Activated CD4-positive, alpha-beta T cell treated with anti-CD3 and anti-CD28 coated beads, Interleukin-2, amount 50 U/mL, for 48 hours (primary cell): ENCODE measurements around the gene STPG1.

Experiments
- DNase-seq, 2 experiments: peaks; one replicate each; pipeline ENCODE4 v3.0.0-alpha.2; 2020

STPG1 gene

DNA sequence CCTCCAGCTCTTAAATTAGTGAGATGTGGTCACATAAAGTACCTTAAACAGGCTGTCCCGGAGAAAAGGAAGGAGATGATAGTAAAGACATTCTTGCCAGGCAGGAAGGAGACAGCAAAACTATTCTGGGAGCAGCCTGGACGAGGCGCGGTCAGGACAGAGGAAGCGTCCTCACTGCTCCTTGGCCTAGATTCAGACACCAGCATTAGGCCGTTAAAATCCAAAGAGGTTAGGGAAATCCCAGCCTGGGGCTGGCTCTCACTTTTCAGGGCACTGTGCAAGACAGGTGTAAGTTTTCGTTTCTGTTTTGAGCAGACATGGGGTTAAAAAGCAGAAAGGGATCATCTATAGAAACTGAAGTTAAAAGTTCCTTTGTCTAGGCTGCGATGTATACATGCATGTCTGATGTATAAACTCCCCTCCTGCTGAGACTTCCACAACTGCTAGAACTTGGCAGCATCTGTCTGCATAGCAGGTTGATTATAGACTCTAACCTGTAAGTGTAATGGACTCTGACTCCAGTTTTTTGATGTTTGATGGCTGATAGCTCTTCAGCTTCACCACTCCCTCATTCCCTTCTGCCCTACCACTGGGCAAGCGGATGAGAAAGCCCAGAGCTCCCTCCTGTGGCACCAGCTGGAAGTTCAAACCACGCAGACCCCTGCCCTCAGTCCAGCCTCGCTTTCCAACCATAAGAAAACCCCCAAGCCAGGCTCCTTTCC lies 21.5 kb downstream of the STPG1 start:
- peak; percentile 73 to 79 for DNase-seq

DNA sequence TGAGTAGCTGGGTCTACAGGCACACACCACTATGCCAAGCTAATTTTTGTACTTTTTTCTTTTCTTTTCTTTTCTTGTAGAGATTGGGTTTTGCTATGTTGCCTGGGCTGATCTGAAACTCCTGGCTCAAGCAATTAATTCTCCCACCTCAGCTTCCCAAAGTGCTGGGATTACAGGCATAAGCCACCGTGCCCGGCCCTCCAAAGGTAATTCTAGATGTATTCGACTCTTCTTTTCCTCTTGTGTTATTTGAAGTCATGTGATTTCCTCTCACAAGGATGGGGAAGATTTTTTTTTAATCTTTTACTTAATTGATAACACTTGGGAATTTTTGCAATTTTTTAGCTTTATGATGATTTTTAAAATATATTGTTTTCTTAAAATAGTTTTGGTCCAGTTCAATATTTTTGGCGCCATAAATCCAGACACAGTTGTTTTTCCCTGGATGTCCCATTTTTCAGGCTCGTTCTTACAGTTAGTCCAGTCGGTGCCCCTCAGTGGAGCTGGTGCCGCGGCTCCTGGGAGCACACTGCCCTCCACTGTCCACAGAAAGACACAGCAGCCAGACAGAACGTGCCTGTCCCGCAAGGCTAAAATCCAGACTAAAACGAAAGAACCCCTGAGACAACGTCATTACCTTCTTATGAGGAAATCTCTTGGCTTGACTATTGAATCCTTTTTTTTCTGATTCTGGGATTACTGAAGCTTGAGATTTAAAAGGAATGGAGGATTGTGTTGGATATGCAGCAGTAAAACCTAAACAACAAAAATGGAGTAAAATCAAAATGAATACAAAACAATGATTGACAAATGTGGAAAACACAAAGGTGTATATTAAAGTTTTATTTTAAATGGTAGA lies 22.4 kb downstream of the STPG1 start:
- peak; percentile 67 to 73 for DNase-seq

DNA sequence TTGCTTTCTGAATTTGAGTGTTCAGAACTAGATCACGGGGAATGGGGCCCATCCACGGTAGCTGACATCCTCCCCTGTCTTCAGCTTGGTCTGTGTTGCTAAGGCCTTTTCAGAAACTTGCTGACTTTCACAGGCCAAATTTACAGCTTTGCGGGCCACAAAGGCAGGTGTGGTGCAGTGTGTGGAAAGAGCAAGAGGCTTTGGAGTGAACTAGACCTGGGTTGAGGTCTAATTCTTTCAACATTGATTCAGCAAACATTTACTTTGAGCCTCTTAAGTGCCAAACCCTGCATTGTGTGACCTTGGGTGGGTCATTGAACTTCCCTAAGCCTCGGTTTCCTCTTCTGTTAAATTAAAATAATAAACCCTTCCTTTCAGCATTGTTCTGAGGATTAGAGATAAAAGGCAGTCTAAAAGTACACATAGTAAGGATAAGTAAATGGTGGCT lies 24.3 kb downstream of the STPG1 start:
- no peak for DNase-seq

DNA sequence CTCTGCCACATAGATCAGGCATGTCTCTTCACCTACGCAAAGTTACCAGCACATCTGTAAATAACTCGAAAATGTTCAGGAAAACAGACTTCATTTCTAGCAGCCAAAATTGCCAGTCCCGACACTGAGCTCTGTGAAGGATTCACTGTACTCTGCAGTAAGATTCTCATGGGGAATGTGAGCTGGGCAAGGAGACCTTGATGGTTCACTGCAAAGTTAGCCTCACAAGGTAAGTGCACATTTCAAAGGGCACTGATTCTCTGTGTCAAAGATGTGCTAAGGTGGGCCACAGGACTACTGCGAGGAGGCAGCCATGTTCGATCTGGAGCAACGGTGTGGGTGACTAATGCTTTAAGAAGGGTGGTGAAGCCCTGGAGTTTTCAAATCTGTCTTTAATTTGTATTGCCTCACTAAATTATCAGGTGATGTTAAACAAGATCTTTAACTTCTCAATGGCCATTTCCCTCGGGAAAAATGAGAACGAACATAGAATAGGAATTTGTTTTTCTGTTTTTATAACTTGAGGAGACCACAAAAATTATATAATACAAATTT lies 25.2 kb downstream of the STPG1 start:
- DNase-seq: no peak

DNA sequence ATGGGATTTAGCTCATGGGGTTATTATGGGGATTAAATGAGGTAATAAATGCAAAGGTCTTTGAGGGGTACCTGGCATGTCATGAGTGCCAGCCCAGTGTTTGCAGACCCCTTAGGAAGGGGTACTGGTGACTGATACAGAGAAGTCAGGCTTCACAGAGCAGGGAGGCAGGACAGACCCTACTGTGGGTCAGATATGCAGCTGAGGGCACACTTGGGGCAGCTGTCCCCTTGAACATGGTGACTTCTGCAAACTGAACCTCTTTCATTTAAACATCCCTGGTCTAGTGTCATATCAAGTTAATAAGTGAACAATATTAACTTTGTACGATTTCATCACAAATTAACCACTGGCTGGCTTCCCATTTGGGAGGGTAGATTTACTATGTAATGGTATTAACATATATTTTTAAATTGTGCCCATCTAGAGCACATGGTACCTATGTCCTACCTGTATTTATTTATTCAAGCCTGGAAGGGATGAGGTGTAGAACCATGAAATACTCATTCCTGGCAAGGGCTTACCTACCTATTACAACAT lies 25.9 kb downstream of the STPG1 start:
- DNase-seq: no peak

DNA sequence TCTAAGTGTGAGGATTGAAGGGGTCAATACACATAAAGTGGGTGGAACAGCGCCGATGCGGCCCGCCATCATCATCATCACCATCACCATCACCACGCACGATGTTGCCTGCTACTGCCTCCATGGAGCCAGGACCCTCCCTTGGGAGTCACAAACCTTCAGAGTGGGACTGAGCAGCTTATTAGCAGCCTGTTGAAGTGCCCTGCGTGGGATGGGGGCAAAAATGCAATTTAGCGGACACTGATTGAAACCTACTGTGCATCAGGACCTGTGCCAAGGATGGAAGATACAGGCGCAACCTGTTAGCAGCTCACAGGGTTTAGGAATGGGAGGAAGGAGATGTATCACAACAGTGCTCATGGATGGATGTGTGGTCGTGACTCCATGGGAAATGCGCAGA lies 26.7 kb downstream of the STPG1 start:
- DNase-seq: no peak

DNA sequence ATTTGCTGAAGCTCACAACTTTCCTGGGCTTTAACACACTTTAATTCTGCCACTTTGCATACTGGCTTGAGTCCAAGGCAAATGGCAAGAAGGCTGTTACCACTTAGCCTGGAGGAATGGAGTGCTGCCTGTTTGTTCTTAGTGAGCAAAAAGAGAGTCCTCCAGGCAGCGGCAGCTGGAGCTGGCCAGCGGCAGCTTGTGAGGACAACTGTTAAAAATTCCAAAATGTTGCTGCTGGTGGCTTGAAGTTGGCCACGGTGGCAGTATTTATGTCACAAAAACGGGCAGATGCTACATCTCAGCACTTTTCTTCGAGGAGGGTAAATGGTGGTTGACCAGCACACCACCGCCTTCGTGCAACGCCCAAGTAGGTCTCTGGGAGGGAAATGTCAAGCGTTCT lies 27.3 kb downstream of the STPG1 start:
- DNase-seq: no peak

DNA sequence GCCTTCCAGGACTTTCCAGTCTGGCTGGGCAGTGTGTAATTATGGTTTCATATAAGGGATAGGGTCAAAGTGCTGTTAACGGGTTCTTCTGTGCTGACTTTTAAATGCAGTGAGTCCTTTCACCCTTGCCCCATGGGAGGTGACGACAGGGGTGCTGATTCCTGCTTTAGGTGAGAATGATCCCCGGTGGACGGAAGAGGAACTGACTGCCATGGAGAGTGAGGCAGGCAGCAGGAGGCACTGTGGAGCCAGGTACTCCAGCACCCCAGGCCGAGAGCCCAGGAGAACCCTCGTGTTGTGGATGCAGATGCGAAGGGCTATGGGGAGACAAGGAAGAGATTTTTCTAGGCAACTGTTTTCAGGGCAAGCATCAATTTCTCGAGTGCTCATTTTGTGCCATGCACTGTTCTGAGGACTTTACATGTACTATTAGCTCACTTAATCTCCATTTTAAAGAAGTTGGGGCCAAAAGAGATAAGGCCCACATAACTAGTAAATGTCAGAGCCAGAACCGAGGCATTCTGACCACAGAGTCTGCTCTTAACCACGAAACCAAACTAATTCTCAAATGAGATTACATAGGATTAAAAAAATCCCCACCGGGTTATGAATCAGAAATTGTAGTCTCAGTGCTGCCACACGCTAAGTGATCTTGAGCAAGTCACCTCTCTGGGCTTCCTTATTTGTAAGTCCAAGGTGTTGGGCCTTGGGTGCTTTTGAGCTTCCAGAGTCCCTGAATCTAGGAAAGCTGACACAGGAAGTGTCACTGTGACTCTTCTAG lies 28.2 kb downstream of the STPG1 start:
- DNase-seq: peak; percentile 34 to 46

DNA sequence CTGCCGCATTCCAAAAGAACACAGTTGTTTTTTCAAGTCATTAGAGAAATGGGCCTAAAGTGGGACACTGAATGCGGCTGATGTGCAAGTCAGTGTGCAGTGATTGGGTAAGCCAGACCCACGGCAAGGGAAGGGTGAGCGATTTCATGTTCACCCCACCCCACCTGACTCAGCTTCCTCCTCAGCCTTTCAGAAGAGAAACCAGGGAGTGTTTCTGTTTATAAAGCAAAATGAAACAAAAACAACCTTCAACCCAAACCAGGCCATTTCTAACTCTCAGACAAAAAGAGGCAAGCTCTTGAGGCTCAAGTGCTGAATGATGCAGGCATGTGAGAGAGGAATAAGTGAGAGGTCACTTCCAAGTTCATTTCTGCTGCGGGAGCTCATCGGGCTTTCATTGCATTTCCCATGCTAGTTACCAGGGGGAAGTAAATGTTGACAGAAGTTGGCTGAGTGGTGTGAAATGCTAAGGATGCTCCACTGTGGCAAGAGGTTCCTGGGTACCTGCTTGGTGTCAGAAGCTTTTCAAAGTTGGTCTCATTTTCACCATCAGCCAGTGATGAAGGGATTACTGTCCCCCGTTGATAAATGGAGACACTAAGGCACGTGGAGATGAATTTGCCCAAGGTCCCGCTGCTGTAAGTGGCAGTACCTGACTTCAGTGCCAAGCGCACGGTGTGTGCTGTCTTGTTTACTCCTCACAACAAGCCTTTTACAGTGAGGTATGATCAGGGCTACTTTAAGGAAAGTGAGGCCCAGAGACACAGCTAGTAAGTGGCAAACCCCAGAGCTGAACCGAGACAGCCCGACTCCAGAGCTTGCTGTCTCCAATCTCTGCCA lies 29.1 kb downstream of the STPG1 start:
- peak; percentile 51 to 59 for DNase-seq

DNA sequence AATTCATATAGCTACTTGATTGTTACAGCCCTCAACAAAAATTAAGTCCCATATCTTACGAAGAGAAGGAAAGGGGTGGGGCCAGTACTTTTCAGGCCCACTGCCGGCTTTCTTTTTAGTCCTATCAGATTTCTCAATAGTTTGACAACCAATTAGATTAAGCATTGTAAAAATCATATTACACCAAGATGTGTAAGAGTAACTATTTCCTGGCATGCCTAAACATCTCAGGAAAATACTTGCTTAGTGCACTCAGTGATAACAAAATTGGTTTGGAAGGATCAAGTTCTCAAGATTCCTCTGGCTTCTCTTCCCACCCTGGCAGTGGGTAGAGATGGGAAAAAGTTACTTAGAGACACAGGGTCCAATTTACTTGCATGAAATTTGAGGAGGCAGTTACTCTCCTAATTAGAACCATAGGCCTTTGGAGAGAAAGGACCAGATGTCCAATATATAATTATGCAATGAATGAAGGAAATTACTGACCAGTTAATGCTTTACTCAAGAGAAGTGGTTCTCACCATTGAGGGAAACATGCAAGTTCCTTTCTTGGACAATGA lies 30.1 kb downstream of the STPG1 start:
- DNase-seq: no peak

DNA sequence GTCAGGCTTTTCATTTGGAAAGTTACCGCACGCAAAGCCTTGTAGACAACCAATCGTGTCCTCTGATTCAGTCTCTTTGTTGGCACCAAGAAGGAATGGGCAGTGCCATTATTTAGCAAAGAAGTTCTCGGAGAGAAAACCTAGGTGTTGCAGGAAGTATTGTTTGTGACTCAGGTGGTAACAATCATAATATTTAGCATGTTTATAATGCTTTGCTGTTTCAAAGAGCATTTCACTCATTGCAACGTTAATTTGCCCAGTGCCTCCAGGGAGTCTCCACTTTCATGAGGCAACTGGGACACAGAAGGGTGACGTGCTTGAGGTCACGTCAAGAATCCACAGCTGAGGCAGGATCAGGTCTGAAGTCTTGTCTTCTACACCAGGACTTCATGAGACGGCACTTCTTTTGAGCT lies 31.4 kb downstream of the STPG1 start:
- DNase-seq: no peak

DNA sequence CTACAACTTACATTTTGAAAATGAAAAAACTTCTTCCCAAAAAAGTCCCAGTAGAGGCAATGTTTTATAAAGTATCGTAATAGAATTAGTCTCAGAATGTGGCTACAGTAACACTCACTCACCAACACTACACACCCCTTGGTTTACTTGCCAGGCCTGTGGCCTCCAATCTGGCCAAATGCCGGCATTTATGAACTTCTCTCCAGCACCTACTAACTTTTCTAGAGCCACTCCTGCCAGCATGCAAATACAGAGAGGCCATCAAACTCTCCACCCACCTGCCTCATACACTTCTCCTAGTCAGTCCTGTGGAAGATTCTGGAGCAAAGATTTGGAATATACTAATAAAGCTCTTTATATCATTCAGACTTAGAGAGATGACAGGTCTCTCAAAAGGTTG lies 32.3 kb downstream of the STPG1 start:
- DNase-seq: no peak

DNA sequence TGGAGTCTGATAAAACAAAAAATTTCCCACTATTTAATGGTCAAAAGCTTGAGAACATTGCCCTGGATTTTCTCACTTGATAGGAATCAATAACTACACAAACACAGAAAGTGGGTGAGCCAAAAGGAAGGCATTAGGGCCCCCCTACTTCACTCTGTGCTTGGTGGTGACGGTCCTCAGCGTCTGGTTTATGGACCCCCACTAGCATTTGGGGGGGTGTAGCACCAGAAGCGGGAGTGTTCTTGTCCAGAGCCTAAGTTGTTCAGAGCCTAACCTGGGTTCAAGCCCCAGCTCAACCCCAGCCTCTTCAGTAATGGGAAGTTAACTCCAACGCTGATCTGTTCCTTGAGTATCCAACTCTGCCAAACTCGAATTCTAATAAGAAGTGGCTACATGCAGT lies 33.1 kb downstream of the STPG1 start:
- no peak for DNase-seq

DNA sequence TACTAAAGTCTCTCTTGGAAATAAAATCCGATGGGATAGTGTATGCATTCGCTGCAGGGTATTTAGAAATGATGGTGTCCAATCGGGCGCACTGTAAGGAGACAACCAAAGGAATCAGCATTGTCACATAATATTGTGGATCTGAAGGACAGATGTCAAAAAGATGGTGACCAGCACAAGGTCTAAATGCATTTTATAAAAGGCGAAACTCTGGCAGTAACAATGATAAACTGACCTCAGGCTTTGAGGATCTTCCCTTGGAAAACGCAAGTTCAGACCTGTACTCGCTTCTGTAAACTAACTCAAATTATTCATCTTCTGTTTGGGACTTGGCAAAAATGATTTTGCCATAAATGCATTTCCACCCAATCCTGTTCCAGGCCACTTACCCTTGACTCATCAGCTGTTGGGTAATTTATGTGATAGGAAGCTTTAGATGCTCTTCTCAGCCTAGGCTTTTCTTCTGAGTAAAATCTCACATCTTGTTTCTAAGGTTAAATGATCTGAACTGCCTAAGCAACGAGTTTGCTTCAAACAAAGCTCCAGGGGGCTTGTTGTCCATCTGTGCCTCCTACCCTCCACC lies 33.8 kb downstream of the STPG1 start:
- DNase-seq: no peak

DNA sequence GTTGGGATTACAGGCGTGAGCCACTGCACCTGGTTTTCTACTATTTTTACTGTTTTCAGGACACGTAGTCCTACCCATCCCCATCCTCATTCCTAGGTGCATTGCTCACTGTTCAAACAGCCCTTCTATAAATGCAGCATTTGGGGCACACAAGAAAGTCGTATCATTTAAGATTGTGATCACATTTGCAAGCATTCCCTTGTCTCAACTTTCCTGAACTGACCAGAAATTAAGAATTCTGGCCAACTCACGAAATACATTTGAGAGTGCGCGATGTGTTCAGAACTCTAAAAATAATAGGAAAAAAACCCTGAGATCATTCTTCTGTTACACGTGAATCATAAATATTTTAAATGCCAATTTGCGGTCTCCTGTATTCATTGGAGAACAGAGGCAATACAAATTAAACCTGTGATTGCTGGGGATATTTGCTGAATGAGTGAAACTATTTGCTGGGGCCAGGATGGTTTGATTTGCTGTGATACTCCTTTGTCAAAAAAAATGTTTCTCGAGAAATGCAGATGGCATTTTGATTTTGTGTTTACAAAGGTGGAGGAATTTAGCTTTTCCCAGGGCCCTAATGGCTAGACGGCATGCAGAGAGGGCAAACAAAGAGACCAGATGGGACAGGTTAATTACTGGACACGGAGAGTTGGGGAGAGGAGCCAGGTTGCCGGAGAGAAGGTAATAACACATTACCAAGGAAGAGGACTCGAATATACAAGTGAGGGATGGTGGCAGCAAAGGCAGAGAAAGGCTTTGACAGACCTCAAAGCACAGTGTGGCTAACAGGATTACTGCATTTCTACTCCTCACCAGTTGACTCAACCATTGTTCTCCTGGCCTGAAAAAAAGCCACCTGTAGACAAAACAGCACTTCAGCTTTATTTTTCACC lies 38.4 kb downstream of the STPG1 start:
- no peak for DNase-seq

DNA sequence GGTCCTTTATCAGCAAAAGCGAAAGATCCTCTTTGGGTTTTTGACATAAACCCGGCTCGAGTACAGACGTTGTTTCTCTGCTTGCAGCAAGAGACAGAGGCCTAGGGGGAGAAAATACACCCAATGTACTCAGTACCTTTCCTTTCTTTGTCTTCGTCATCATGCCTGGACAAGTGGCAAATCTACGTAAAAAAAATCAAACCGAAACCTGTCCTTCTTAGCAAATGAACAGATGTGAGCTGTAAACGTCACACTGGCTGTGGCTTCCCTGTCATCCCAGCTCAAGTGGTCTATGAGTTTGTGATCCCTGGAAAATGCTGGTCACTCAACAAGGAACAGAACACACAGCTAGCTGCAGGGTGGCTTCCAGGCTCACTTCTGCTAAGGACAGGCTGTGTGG lies 39.9 kb downstream of the STPG1 start:
- DNase-seq: no peak

DNA sequence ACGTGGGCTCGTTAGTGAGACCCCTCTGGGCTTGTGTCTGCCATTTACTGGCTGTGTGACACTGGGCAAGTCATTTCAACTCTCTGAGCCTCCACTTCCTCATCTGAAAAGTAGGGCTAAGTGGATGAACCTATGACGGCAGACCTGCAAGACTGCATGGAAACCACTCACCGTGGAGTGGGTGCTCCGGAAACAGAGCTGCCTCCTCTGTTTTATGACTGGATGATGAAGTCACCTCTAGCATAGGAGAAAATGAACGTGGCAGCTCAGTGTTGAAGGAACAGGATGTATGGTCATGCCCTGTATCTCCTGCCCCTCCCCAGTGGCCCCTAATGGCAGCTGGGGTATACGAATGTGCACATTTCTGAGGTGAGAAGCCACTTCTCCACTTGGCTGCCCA lies 40.5 kb downstream of the STPG1 start:
- no peak for DNase-seq

DNA sequence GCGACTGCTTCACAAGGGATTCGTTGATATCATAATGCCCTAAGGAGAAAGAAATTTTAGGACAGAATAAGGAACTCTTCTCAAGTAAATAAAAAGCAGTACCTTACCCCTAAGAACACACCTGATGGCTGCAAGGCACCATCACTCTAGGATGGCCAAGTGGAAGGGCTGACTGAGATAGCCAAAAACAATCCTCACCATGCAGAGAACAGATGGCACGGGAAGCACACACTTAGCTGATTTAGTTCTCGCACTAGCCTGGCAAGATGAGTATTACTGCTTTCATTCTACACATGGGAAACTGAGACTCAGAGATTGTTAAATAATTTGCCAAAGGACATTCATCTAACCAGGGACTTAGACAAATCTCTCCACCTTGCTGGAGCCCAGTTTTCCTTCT lies 43.8 kb downstream of the STPG1 start:
- DNase-seq: no peak

DNA sequence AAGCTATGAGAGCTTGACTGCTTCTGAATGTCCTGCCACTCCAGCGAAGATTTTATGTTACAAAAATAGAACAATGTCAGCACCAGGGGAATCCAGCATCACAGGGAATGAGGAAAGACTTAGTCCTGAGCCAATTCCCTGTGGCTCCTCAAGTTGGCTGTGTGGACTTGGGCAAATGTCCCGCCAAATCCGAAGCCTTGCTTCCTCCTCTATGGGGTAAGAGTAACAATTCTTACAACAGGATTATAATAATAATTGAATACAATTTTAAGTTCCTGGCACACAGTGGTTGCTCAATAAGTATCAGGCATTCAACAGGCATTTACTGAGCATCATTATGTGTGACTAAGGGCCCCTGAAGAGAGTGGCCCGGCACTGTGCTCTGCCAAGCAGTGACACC lies 44.4 kb downstream of the STPG1 start:
- DNase-seq: no peak

DNA sequence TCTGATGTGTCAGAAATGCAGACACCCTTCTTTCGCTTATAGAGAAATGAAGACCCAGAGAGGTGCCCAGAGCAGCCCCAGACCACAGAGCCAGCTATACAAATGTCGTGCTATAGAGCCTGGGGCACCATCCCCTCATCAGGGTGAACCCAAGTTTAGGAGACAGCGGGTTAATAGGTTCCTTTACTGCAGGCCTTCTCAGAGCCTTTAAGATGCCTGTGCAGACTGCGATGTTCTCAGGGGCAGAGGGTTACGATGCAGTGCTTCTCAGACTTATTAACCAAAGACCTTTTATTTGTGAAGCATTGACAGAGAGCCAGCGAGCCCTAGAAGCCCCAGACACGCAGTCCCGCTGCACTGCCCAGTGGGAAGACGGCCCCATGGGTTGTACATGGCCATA lies 46.9 kb downstream of the STPG1 start:
- DNase-seq: no peak
